ENCODE measurements around the gene HES7. TPM values are rescaled to one million over a fixed set of nuclear protein-coding genes. Genes with fewer than 3 reads are reported as not detected.

The HES7 gene
- polyA plus RNA-seq, 2 of the 4 experiments (the other 2 are of a cell fraction): 0.56 to 0.72 TPM

GRCh38 chr17:8110907-8111306 lies 13.0 kb downstream of the HES7 start:
- peak in 1 of 2 experiments; percentile 4; a peak in 1 of 6 replicates for ATAC-seq
- ChIA-PET CTCF (interaction anchor here (0.6 to 24.1 kb wide), 22 partner anchors 7 to 1185 kb away, joined by 3 to 1490 read pairs (median 4); partner anchors contain the start of genes ALOX12B and ALOXE3), POLR2A (no interaction called here)
- H3K4me1 ChIP-seq: peaks cover 15% of the 10 kb centered on the region
- no peak overlapping the region for H3K4me3 ChIP-seq
- H3K27ac ChIP-seq: no peak overlapping the region
- no peak for TF ChIP-seq USF2 (IDR thresholded peaks at IDR 0.05)
- TF ChIP-seq HOXB5 (CRISPR knock-in tag; IDR thresholded peaks at IDR 0.05): no peak
- TF ChIP-seq PHF8 (IDR thresholded peaks at IDR 0.05; ENCODE audit: borderline replicate concordance, low read depth): no peak
- TF ChIP-seq SMC3 (IDR thresholded peaks at IDR 0.05): no peak
- no peak for TF ChIP-seq JUNB (IDR thresholded peaks at IDR 0.05)
- TF ChIP-seq HEYL (CRISPR knock-in tag; IDR thresholded peaks at IDR 0.05): no peak
- no peak for TF ChIP-seq E2F6 (IDR thresholded peaks at IDR 0.05; ENCODE audit: borderline replicate concordance, low read depth)
- TF ChIP-seq NPAS2 (CRISPR knock-in tag; IDR thresholded peaks at IDR 0.05; ENCODE audit: borderline replicate concordance): no peak
- TF ChIP-seq CBX8 (IDR thresholded peaks at IDR 0.05): no peak
- no peak for FAIRE-seq
- no peak for DNase-seq (ENCODE audit: low read depth in 1 of 2, low spot score in 1 of 2)
- H3K4me2 ChIP-seq: no peak overlapping the region
- 86% methylated on average over 6 of the region's 6 CpGs for WGBS (ENCODE audit: missing lambda C conversion rate)
- no peaks in the 10 kb centered on the region for H3K9me3 ChIP-seq

GRCh38 chr17:8110456-8110804 lies 13.5 kb downstream of the HES7 start:
- Histone ChIP-seq H3K4me3 (no peak overlapping the region), H3K4me1 (peaks cover 15% of the 10 kb centered on the region), H3K9me3 (no peaks in the 10 kb centered on the region), H3K27ac (no peak overlapping the region), H3K4me2 (peak overlapping the region; percentile 62)
- ATAC-seq: no peak
- ChIA-PET CTCF (interaction anchor here (0.6 to 24.1 kb wide), 23 partner anchors 7 to 1185 kb away, joined by 3 to 1490 read pairs (median 4); partner anchors contain the start of genes ALOX12B and ALOXE3), POLR2A (no interaction called here)
- no peak for FAIRE-seq
- no peak for DNase-seq (ENCODE audit: low read depth in 1 of 2, low spot score in 1 of 2)
- WGBS (ENCODE audit: missing lambda C conversion rate): 46% methylated on average over 8 of the region's 10 CpGs
- TF ChIP-seq CBX8 (IDR thresholded peaks at IDR 0.05): no peak
- TF ChIP-seq MAFK (IDR thresholded peaks at IDR 0.05; ENCODE audit: partially characterized antibody): no peak
- no peak for TF ChIP-seq BCL3 (IDR thresholded peaks at IDR 0.05)
- no peak for TF ChIP-seq ZC3H11A (IDR thresholded peaks at IDR 0.05)
- TF ChIP-seq E2F6 (IDR thresholded peaks at IDR 0.05; ENCODE audit: borderline replicate concordance, low read depth): no peak
- no peak for TF ChIP-seq HOXA7 (CRISPR knock-in tag; IDR thresholded peaks at IDR 0.05)
- no peak for TF ChIP-seq EHMT2 (IDR thresholded peaks at IDR 0.05; ENCODE audit: low read depth)
- TF ChIP-seq JUNB (IDR thresholded peaks at IDR 0.05): no peak
- TF ChIP-seq GATA3 (IDR thresholded peaks at IDR 0.05; ENCODE audit: borderline replicate concordance): no peak
- no peak for TF ChIP-seq TFCP2L1 (CRISPR knock-in tag; IDR thresholded peaks at IDR 0.05)
- TF ChIP-seq HDAC2 (IDR thresholded peaks at IDR 0.05): no peak

- peak; percentile 66 to 75 for DNase-seq (ENCODE audit: low read depth in 1 of 2, low spot score in 1 of 2)
Observed at GRCh38 chr17:8109661-8110455, 14.0 kb downstream of the HES7 start.

More at GRCh38 chr17:8109661-8110455, 14.0 kb downstream of the HES7 start:
- WGBS (ENCODE audit: missing lambda C conversion rate): 65% methylated on average over 45 of the region's 63 CpGs
- no peak for FAIRE-seq
- no peak overlapping the region for H3K4me3 ChIP-seq
- TF ChIP-seq CEBPB (IDR thresholded peaks at IDR 0.05): no peak
- peak; percentile 88 for TF ChIP-seq CTCF (IDR thresholded peaks at IDR 0.05)
- peak; percentile 70 to 77 for TF ChIP-seq RAD21 (conservative IDR thresholded peaks at IDR 0.05 in 1 of 2, IDR thresholded peaks at IDR 0.05 in 1 of 2)
- peak; percentile 82 for TF ChIP-seq SMC3 (IDR thresholded peaks at IDR 0.05)
- H3K4me1 ChIP-seq: peaks cover 15% of the 10 kb centered on the region
- ChIA-PET CTCF (interaction anchor here (0.6 to 24.1 kb wide), 20 partner anchors 8 to 1184 kb away, joined by 3 to 1490 read pairs (median 4); partner anchors contain the start of genes ALOX12B and ALOXE3), POLR2A (no interaction called here)
- H3K4me2 ChIP-seq: peak overlapping the region; percentile 62
- H3K27ac ChIP-seq: no peak overlapping the region
- ATAC-seq: peak; percentile 79 to 93
- H3K9me3 ChIP-seq: no peaks in the 10 kb centered on the region

Data from A549 (cell line).